ENCODE results near the gene ATG7. TPM values are rescaled to one million over a fixed set of nuclear protein-coding genes. Genes with fewer than 3 reads are reported as not detected.

Gene ATG7
- total and polyA plus RNA-seq, 10 of the 15 experiments (the other 5 are each of a cell fraction or from before 2014, with no cell fraction given), result 13.5 to 49.5 (median 26.4) TPM

GRCh38 chr3:11329777-11330176 is 57.6 kb downstream of the ATG7 start:
- TF ChIP-seq CEBPB (IDR thresholded peaks at IDR 0.05; ENCODE audit: borderline replicate concordance in 1 of 2, low read depth in 2 of 2, low read length in 2 of 2), result no peak
- TF ChIP-seq YY1 (IDR thresholded peaks at IDR 0.05; ENCODE audit: low read depth, low read length), result no peak
- no peak for TF ChIP-seq STAT3 (IDR thresholded peaks at IDR 0.05; ENCODE audit: low read depth, low read length)
- TF ChIP-seq SUZ12 (IDR thresholded peaks at IDR 0.05; ENCODE audit: unreplicated experiment), result no peak
- TF ChIP-seq GATAD2B (conservative IDR thresholded peaks at IDR 0.05; ENCODE audit: low read depth), result no peak
- TF ChIP-seq ESRRA (IDR thresholded peaks at IDR 0.05; ENCODE audit: low read length), result no peak
- TF ChIP-seq MEF2A (IDR thresholded peaks at IDR 0.05; ENCODE audit: insufficient read depth, low read depth, low read length), result no peak
- Histone ChIP-seq H3K4me2 (ENCODE audit: control insufficient read depth, insufficient read depth) (no peak overlapping the region), H3K4me1 (ENCODE audit: control insufficient read depth, insufficient read depth, low read length) (no peaks in the 10 kb centered on the region), H3K9ac (ENCODE audit: control insufficient read depth, insufficient read depth, low read length) (no peak overlapping the region), H4K20me1 (ENCODE audit: control insufficient read depth, insufficient read depth) (no peaks in the 10 kb centered on the region), H3K36me3 (ENCODE audit: control insufficient read depth in 2 of 2, insufficient read depth in 2 of 2, low read length in 1 of 2) (peaks cover 0 to 7% of the 10 kb centered on the region in 2 experiments; a peak in 2 of 4 replicates), H3K4me3 (no peak overlapping the region), H3K9me3 (replicated peaks; ENCODE audit: control insufficient read depth, insufficient read depth, low read length) (no peaks in the 10 kb centered on the region), H2AFZ (ENCODE audit: control insufficient read depth, low read depth, low read length) (no peak overlapping the region), H3K27me3 (replicated peaks in 1 of 2; ENCODE audit: control insufficient read depth in 2 of 2, insufficient read depth in 2 of 2, low read length in 1 of 2) (no peaks in the 10 kb centered on the region), H3K27ac (ENCODE audit: control insufficient read depth, insufficient read depth) (no peak overlapping the region), H3K79me2 (ENCODE audit: control insufficient read depth, insufficient read depth, low read length) (no peaks in the 10 kb centered on the region)
- POLR2A ChIA-PET, result no interaction called here
- RAD21 ChIA-PET (ENCODE audit: unreplicated experiment), result interaction anchor here (1.3 kb wide), 1 partner anchor 93 kb away, joined by 3 read pairs; no protein-coding TSS in a partner anchor
- BruUV-seq (replicated peaks), result no TSS peak
- SMC1A ChIA-PET (ENCODE audit: uncharacterized antibody, unreplicated experiment), result interaction anchor here (0.6 to 1.8 kb wide), 3 partner anchors 43 to 81 kb away, joined by 3 to 5 read pairs (median 3); no protein-coding TSS in a partner anchor
- FAIRE-seq, result no peak
- CTCF ChIA-PET, result interaction anchor here (0.7 kb wide), 1 partner anchor 68 kb away, joined by 4 read pairs; no protein-coding TSS in a partner anchor
- intact Hi-C loops (cut with micrococcal nuclease; ENCODE audit: unreplicated experiment) (no loop called here), in situ Hi-C loops (cut with MboI) (loop anchor here (10.0 kb wide), 1 partner anchor 265 kb away; no protein-coding TSS in a partner anchor)
- 73% methylated on average over 2 of the region's 2 CpGs for WGBS (ENCODE audit: insufficient coverage, insufficient replicate concordance, low lambda C conversion rate, missing lambda C conversion rate)
- no peak for ATAC-seq
- DNase-seq (ENCODE audit: low read depth, low spot score), result no peak

- Histone ChIP-seq H3K79me2 (ENCODE audit: control insufficient read depth, insufficient read depth, low read length) (no peaks in the 10 kb centered on the region), H3K27ac (ENCODE audit: control insufficient read depth, insufficient read depth) (no peak overlapping the region), H3K9ac (ENCODE audit: control insufficient read depth, insufficient read depth, low read length) (no peak overlapping the region; the same call in 1 of the 2 replicates), H2AFZ (ENCODE audit: control insufficient read depth, low read depth, low read length) (no peak overlapping the region), H3K36me3 (ENCODE audit: control insufficient read depth in 2 of 2, insufficient read depth in 2 of 2, low read length in 1 of 2) (peaks cover 0 to 5% of the 10 kb centered on the region in 2 experiments; a peak in 2 of 4 replicates), H3K4me2 (ENCODE audit: control insufficient read depth, insufficient read depth) (no peak overlapping the region), H3K4me3 (no peak overlapping the region), H3K4me1 (ENCODE audit: control insufficient read depth, insufficient read depth, low read length) (no peaks in the 10 kb centered on the region), H3K9me3 (replicated peaks; ENCODE audit: control insufficient read depth, insufficient read depth, low read length) (no peaks in the 10 kb centered on the region), H3K27me3 (replicated peaks in 1 of 2; ENCODE audit: control insufficient read depth in 2 of 2, insufficient read depth in 2 of 2, low read length in 1 of 2) (no peaks in the 10 kb centered on the region), H4K20me1 (ENCODE audit: control insufficient read depth, insufficient read depth) (no peaks in the 10 kb centered on the region)
- ChIA-PET CTCF (no interaction called here), POLR2A (no interaction called here), SMC1A (ENCODE audit: uncharacterized antibody, unreplicated experiment) (interaction anchor here (1.0 to 1.8 kb wide), 3 partner anchors 9 to 70 kb away, joined by 3 to 5 read pairs (median 3); no protein-coding TSS in a partner anchor), RAD21 (ENCODE audit: unreplicated experiment) (interaction anchor here (0.6 kb wide), 1 partner anchor 90 kb away, joined by 3 read pairs; no protein-coding TSS in a partner anchor)
- BruUV-seq (replicated peaks), result no TSS peak
- intact Hi-C loops (cut with micrococcal nuclease; ENCODE audit: unreplicated experiment) (no loop called here), in situ Hi-C loops (cut with MboI) (loop anchor here (10.0 kb wide), 1 partner anchor 266 kb away; no protein-coding TSS in a partner anchor)
- DNase-seq (ENCODE audit: low read depth, low spot score) (no peak), ATAC-seq (no peak), FAIRE-seq (peak; percentile 41)
- WGBS (ENCODE audit: insufficient coverage, insufficient replicate concordance, low lambda C conversion rate, missing lambda C conversion rate), result 0% methylated on average over 1 of the region's 1 CpG
- TF ChIP-seq ZBTB4 (CRISPR knock-in tag; IDR thresholded peaks at IDR 0.05), result no peak
These were observed 58.9 kb downstream of the ATG7 start for GRCh38 chr3:11331101-11331500.
